Neuron (in vitro differentiated cells): ENCODE measurements around the gene CHPF2.

Experiments used
- H2AFZ ChIP-seq: one replicate; pipeline ENCODE4 v1.6.1; 2013; ENCODE audit warnings: low read depth, mild to moderate bottlenecking, inconsistent platforms, low read length, moderate library complexity
- H3K27me3 ChIP-seq: one replicate; pipeline ENCODE4 v1.6.1; 2013; ENCODE audit warnings: low read length; ENCODE audit not compliant: insufficient read depth
- H3K36me3 ChIP-seq: one replicate; pipeline ENCODE4 v1.6.1; 2013; ENCODE audit warnings: low read length; ENCODE audit not compliant: insufficient read depth
- H3K4me1 ChIP-seq: one replicate; pipeline ENCODE4 v1.6.1; 2013; ENCODE audit warnings: low read length; ENCODE audit not compliant: insufficient read depth
- H3K4me3 ChIP-seq: 2 replicates; pipeline ENCODE4 v1.5.1; 2013; ENCODE audit warnings: mild to moderate bottlenecking, low read length, moderate library complexity
- H3K9me3 ChIP-seq: one replicate; pipeline ENCODE4 v1.6.1; 2013; ENCODE audit warnings: low read length

The CHPF2 gene

GRCh38 chr7:151210087-151210854 is 22.0 kb upstream of the CHPF2 start, which contains the start of gene H2BK1:
Gene H2BK1, minus strand, starts transcription at chr7:151210488. Its CDS starts 170 bp downstream, at chr7:151210318.
- Histone ChIP-seq H2AFZ (no peak within 1 kb of the TSS), H3K27me3 (peaks cover 16% of the 10 kb centered on the region), H3K9me3 (no peaks in the 10 kb centered on the region), H3K4me1 (no peaks in the 10 kb centered on the region), H3K36me3 (peaks cover 29% of the 10 kb centered on the region), H3K4me3 (no peak within 1 kb of the TSS)

GRCh38 chr7:151211155-151211772 is 21.0 kb upstream of the CHPF2 start:
- H3K27me3 ChIP-seq = peaks cover 7% of the 10 kb centered on the region
- no peak overlapping the region for H2AFZ ChIP-seq
- H3K36me3 ChIP-seq = peaks cover 39% of the 10 kb centered on the region
- H3K4me3 ChIP-seq = no peak overlapping the region
- H3K9me3 ChIP-seq = no peaks in the 10 kb centered on the region
- no peaks in the 10 kb centered on the region for H3K4me1 ChIP-seq

- no peak overlapping the region for H3K4me3 ChIP-seq
- H2AFZ ChIP-seq = no peak overlapping the region
- no peaks in the 10 kb centered on the region for H3K27me3 ChIP-seq
- peaks cover 52% of the 10 kb centered on the region for H3K36me3 ChIP-seq
- no peaks in the 10 kb centered on the region for H3K9me3 ChIP-seq
- H3K4me1 ChIP-seq = no peaks in the 10 kb centered on the region
Observed at GRCh38 chr7:151212626-151213025, 19.7 kb upstream of the CHPF2 start.

GRCh38 chr7:151213826-151214225 is 18.5 kb upstream of the CHPF2 start:
- Histone ChIP-seq H2AFZ (no peak overlapping the region), H3K9me3 (no peaks in the 10 kb centered on the region), H3K36me3 (peaks cover 64% of the 10 kb centered on the region), H3K27me3 (no peaks in the 10 kb centered on the region), H3K4me3 (no peak overlapping the region), H3K4me1 (no peaks in the 10 kb centered on the region)

- peaks cover 75% of the 10 kb centered on the region for H3K36me3 ChIP-seq
- no peaks in the 10 kb centered on the region for H3K4me1 ChIP-seq
- no peak overlapping the region for H2AFZ ChIP-seq
- H3K4me3 ChIP-seq = no peak overlapping the region
- no peaks in the 10 kb centered on the region for H3K9me3 ChIP-seq
- H3K27me3 ChIP-seq = no peaks in the 10 kb centered on the region
Observed at GRCh38 chr7:151215396-151215795, 16.9 kb upstream of the CHPF2 start.

GRCh38 chr7:151218170-151218569 is 14.1 kb upstream of the CHPF2 start:
- Histone ChIP-seq H3K27me3 (no peaks in the 10 kb centered on the region), H3K36me3 (peaks cover 89% of the 10 kb centered on the region)

GRCh38 chr7:151223728-151224127 is 8.6 kb upstream of the CHPF2 start:
- Histone ChIP-seq H3K27me3 (no peaks in the 10 kb centered on the region), H3K9me3 (no peaks in the 10 kb centered on the region), H3K4me1 (peaks cover 19% of the 10 kb centered on the region), H3K36me3 (peaks cover 57% of the 10 kb centered on the region), H3K4me3 (no peak overlapping the region), H2AFZ (no peak overlapping the region)

More at GRCh38 chr7:151218170-151218569, 14.1 kb upstream of the CHPF2 start:
- H3K9me3 ChIP-seq = no peaks in the 10 kb centered on the region
- H3K4me1 ChIP-seq = no peaks in the 10 kb centered on the region
- no peak overlapping the region for H3K4me3 ChIP-seq
- H2AFZ ChIP-seq = no peak overlapping the region

- peaks cover 40% of the 10 kb centered on the region for H3K36me3 ChIP-seq
- H3K9me3 ChIP-seq = no peaks in the 10 kb centered on the region
- peak overlapping the region; percentile 87 for H3K4me3 ChIP-seq
- no peak overlapping the region for H2AFZ ChIP-seq
- H3K27me3 ChIP-seq = no peaks in the 10 kb centered on the region
- peaks cover 19% of the 10 kb centered on the region for H3K4me1 ChIP-seq
Observed at GRCh38 chr7:151225948-151226510, 6.3 kb upstream of the CHPF2 start.

GRCh38 chr7:151226560-151226874 is 5.8 kb upstream of the CHPF2 start:
- H3K4me3 ChIP-seq = peak overlapping the region; percentile 87
- H3K4me1 ChIP-seq = peaks cover 21% of the 10 kb centered on the region
- H3K9me3 ChIP-seq = no peaks in the 10 kb centered on the region
- no peaks in the 10 kb centered on the region for H3K27me3 ChIP-seq
- no peak overlapping the region for H2AFZ ChIP-seq
- H3K36me3 ChIP-seq = peaks cover 37% of the 10 kb centered on the region

- Histone ChIP-seq H3K4me1 (peaks cover 26% of the 10 kb centered on the region), H3K27me3 (no peaks in the 10 kb centered on the region), H2AFZ (peak within 1 kb of the TSS; percentile 38), H3K36me3 (peaks cover 32% of the 10 kb centered on the region), H3K4me3 (peak within 1 kb of the TSS; percentile 87), H3K9me3 (no peaks in the 10 kb centered on the region)
Observed at GRCh38 chr7:151226875-151227782, 5.2 kb upstream of the CHPF2 start, which contains the start of gene ABCF2. Gene ABCF2, minus strand, starts transcription at chr7:151227205. Its CDS starts 747 bp downstream, at chr7:151226458.

GRCh38 chr7:151228024-151228866 is 4.0 kb upstream of the CHPF2 start:
- Histone ChIP-seq H3K36me3 (peaks cover 22% of the 10 kb centered on the region), H3K4me3 (peak overlapping the region; percentile 87), H2AFZ (peak overlapping the region; percentile 38), H3K4me1 (peaks cover 31% of the 10 kb centered on the region), H3K9me3 (no peaks in the 10 kb centered on the region), H3K27me3 (no peaks in the 10 kb centered on the region)

- H3K4me3 ChIP-seq = no peak overlapping the region
- H3K27me3 ChIP-seq = no peaks in the 10 kb centered on the region
- no peak overlapping the region for H2AFZ ChIP-seq
- H3K4me1 ChIP-seq = peaks cover 39% of the 10 kb centered on the region
- no peaks in the 10 kb centered on the region for H3K9me3 ChIP-seq
- H3K36me3 ChIP-seq = peaks cover 12% of the 10 kb centered on the region
Observed at GRCh38 chr7:151229249-151229648, 3.0 kb upstream of the CHPF2 start.
